ENCODE measurements around the gene QPCTL.
"Not testable (repeated sequence)": the region's sequence is repeated elsewhere in the genome, so short reads cannot be mapped to it uniquely, and the experiment has no call there.

Gene QPCTL

GRCh38 chr19:45751483-45751882 lies 59.0 kb downstream of the QPCTL start:
- not testable (repeated sequence) for H3K9me3 ChIP-seq (ENCODE audit: control insufficient read depth, insufficient read depth, low read length); H3K27ac ChIP-seq (ENCODE audit: low read depth, low read length); H3K4me1 ChIP-seq (ENCODE audit: control insufficient read depth, insufficient read depth, low read length); H3K4me3 ChIP-seq (ENCODE audit: low read depth, low read length); H3K36me3 ChIP-seq (ENCODE audit: control insufficient read depth, insufficient read depth, low read length); H3K9ac ChIP-seq (ENCODE audit: low read depth, low read length); H3K27me3 ChIP-seq (ENCODE audit: control insufficient read depth, insufficient read depth, low read length)

DNA sequence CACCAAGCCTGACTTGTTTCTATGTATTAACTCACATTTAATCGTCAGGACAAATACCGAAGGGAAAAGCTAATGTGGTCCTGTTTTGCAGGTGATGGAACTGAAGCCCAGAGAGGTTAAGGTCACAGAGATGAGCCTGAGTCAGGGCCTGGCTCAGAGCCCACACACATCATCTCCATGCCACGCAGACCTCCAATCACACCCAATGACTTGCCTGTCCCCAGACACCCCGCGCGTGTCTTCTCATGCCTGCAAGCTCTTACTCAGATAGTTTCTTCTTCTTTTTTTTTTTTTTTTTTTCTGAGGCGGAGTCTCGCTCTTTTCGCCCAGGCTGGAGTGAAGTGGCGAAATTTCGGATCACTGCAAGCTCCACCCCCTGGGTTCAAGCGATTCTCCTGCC lies 60.2 kb downstream of the QPCTL start:
- Histone ChIP-seq H3K27ac (ENCODE audit: low read depth, low read length) (no peak overlapping the region), H3K36me3 (ENCODE audit: control insufficient read depth, insufficient read depth, low read length) (no peaks in the 10 kb centered on the region), H3K27me3 (ENCODE audit: control insufficient read depth, insufficient read depth, low read length) (peaks cover 3% of the 10 kb centered on the region; the same call in 1 of the 2 replicates)

GRCh38 chr19:45753548-45753947 lies 61.1 kb downstream of the QPCTL start:
- H3K27ac ChIP-seq (ENCODE audit: low read depth, low read length), result no peak overlapping the region
- no peak overlapping the region for H3K9ac ChIP-seq (ENCODE audit: low read depth, low read length)
- H3K4me3 ChIP-seq (ENCODE audit: low read depth, low read length), result no peak overlapping the region
- H3K4me1 ChIP-seq (ENCODE audit: control insufficient read depth, insufficient read depth, low read length), result 0 out of 2 replicates have a peak, but pooled peaks cover 3% of the 10 kb centered on the region
- H3K27me3 ChIP-seq (ENCODE audit: control insufficient read depth, insufficient read depth, low read length), result peaks cover 3% of the 10 kb centered on the region; the same call in 1 of the 2 replicates
- H3K9me3 ChIP-seq (ENCODE audit: control insufficient read depth, insufficient read depth, low read length), result no peaks in the 10 kb centered on the region
- no peaks in the 10 kb centered on the region for H3K36me3 ChIP-seq (ENCODE audit: control insufficient read depth, insufficient read depth, low read length)

More for the DNA sequence above, 60.2 kb downstream of the QPCTL start:
- Histone ChIP-seq H3K9ac (ENCODE audit: low read depth, low read length) (no peak overlapping the region), H3K9me3 (ENCODE audit: control insufficient read depth, insufficient read depth, low read length) (no peaks in the 10 kb centered on the region), H3K4me3 (ENCODE audit: low read depth, low read length) (no peak overlapping the region), H3K4me1 (ENCODE audit: control insufficient read depth, insufficient read depth, low read length) (0 out of 2 replicates have a peak, but pooled peaks cover 3% of the 10 kb centered on the region)

All from HUES48 (cell line).